HG03432 (cell line): ENCODE measurements around the gene ATE1.
"Not testable (repeated sequence)": the region's sequence is repeated elsewhere in the genome, so short reads cannot be mapped to it uniquely, and the experiment has no call there.

ENCODE experiments used
- ATAC-seq: cut with Tn5 transposase; IDR thresholded peaks from one replicate; pipeline ENCODE4 v1.9.1; 2021; ENCODE audit warnings: mild to moderate bottlenecking, moderate library complexity; ENCODE audit not compliant: unreplicated experiment

Gene ATE1

DNA sequence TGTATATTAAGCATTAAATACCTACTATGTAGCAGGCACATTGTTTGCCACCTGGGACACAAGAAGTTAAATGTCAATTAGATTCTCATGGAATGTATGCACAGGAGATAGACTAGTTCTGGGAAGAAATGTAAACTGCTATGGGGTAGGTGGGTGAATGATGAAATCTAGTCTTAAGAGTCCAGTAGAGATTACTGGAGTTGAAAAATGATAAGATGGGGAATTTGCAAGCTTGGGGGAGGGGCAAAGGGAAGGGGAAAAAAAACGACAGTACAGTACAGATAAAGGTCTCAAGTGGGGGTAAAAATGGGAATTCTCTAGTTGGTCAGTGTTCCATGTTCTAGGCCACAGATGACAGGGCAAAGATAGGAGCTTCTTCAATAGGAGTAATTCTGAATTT, 94.4 kb downstream of the ATE1 start:
- ATAC-seq, result no peak

DNA sequence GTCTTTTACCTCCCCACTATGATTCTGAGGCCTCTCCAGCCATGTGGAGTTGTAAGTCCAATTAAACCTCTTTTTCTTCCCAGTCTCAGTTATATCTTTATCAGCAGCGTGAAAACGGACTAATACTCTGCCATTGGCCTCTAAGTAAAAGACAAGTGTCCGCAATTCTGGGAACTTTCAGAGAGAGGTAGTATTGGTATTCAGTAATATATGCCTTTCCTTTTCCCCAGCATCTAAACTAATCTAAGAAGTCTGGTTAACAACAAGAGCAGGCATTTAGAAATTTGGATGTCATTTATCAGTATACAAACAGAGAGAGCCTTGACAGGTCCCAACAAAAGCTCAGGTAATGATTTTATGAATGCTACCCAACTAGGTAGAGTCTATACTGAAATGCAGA, 95.2 kb downstream of the ATE1 start:
- no peak for ATAC-seq

DNA sequence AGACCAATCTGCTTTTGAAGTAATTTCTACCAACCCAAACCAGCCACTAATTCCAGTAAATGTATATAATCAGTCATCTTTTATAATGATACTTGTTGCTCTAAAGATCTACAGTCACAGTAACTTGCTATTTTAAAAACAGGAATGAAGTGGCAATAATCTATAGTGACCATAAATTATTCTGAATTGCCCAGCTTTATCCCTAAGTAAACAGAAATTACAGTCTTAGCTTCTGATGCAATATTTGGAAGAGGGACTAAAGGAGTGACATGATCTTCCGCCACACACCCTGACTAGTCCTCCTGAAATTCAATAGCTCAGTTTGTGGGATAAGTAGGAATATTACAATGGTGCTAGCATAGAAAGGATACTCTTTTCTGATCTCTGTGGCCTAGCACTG, 96.1 kb downstream of the ATE1 start:
- ATAC-seq, result no peak

DNA sequence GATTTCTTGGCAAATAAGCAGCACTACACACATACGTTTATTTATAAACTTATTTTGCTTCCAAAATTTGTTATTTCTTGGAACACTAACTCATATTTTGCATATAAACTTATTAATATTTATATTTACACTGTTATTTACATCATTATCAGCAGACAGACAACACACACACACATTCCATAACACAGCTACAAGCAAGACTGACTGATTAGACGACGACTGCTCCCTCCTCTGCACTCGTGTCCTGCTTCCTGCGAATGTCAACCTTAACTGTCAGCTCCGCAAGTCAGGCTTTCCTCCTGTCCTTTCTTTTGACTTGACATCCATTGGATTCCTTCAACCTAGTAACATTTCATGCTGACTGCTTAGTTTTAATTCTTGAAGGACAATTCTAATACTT, 96.6 kb downstream of the ATE1 start:
- ATAC-seq, result no peak

DNA sequence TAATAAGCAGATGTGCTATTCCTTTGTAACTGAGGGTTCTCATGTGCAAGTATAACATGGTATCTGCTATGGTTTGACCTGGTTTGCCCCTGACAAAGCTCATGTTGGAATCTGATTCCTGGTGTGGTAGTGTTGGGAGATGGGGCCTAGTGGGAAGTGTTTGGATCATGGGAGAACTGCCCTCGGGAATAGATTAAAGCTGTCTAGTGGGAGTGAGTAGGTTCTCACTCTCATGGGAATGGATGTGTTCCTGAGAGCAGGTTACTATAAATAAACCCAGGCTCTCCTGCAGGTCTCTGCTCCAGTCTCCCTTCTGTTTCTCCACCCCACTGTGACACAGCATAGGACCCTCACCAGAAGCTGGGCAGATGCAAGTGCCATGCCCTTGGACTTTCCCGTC, 97.7 kb downstream of the ATE1 start:
- ATAC-seq, result no peak

DNA sequence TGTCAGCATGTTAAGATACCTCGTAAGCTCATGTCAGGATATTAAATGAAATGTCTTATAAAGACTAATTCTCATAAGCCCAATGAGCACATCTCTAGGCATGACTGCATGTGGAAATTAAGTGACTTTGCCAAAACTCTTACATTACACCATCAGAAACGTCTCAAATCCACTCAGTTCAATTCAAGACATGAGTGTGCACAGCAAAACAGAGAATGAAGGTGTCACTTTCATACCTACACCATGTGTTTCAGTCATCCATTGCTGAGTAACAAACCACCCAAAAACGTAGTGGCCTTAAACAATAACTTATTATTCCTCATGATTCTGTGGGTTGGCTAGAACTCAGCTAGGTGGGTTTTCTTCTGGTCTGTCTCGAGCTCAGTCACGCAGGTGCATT, 99.8 kb downstream of the ATE1 start:
- no peak for ATAC-seq

DNA sequence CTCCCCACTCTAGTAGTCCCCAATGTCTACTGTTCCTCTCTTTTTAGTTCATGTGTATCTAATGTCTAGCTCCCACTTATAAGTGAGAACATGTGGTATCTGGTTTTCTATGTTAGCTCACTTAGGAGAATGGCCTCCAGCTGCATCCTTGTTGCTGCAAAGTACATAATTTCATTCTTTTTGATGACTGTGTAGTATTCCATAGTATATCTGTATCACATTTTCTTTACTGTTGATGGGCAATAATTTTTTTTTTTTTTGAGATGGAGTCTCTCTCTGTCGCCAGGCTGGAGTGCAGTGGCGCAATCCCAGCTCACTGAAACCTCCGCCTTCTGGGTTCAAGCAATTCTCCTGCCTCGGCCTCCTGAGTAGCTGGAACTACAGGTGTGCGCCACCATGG, 101.1 kb downstream of the ATE1 start:
- ATAC-seq, result not testable (repeated sequence)

DNA sequence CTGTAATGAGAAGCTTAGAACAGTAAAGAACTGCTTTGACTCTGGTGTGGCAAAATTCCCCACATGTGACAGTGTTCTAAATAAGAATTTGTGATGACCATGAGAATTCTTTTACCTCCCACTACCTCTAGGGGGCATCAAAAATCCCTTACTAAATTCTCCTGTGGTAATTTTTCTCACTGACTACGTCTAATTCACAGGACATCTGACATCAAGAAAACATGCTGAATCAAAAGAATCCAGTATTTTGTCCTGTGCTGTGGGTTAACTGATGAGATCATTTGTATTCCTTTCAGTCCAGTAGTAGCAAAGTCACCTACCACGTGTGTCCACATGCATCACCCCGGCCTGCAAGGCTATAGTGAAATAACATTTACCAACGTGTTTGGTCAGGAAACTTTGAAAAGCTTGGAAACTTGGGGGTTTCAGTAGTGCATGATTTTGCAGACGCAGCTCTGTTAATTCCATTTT, 103.8 kb downstream of the ATE1 start:
- peak; percentile 58 for ATAC-seq

DNA sequence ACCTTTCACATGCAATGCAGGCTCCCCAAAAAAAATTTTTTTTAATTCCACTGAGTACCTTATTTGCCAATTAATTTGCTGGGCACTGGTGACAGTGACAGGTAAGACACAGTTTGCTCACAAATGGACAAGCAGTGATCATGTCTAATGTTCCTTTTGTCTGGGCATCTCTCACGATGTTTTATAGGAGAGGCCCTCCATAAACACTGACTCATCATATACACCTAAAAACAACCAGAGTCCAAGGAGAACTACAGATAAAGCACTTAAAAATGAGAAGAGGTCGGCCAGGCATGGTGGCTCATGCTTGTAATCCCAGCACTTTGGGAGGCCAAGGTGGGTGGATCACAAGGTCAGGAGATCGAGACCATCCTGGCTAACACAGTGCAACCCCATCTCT, 105.1 kb downstream of the ATE1 start:
- no peak for ATAC-seq

DNA sequence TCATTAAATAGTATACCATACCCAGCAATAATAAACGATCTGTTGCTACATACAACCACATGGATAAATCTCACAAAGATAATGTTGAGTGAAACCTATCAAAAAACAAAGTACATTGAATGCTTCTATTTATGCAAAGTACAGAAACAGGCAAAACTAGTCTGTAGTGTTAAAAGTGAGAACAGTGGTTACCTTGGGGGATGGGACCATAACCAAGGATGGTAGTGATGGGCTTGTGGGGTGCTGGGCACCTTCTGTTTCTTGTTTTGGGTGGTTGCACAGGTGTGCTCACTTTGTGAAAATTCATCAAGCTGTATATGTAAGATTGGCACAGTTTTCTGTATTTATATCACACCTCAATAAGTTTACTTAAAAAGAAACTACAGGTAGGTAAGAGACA, 105.7 kb downstream of the ATE1 start:
- no peak for ATAC-seq

DNA sequence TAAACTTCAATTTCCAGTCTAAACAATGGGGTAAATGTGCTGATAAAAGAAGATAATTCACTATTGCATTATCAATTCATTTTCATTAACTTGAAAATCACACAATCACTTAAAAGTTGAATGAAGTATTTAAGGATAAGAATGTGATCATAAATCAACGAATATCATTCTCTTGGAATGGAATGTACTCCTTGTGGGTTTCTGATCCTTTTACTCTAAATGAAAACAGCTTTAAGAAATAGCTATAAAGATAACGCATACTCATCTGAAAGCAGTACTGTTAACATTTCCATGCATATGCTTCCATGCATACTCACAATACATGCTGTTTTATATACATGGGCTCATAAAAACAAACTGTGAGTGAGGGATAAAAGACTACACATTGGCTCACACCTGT, 108.8 kb downstream of the ATE1 start:
- no peak for ATAC-seq

DNA sequence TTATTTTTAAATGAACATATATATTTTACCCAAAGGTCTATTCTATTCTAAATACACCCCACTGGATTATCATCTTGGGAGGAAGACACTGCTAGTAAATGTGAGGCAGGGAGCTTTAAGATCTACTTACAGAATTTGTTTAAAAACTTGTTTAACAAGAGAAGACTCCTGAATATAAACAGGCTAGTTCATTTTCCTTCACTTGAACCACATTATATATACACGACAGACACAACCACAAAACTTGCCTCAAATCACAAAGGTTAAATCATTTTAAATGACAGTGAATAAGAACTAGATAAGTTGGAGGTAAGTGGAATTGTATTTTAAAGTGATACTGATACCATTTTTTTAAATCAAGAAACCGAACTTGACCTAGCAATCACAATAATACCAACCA, 109.2 kb downstream of the ATE1 start:
- no peak for ATAC-seq

DNA sequence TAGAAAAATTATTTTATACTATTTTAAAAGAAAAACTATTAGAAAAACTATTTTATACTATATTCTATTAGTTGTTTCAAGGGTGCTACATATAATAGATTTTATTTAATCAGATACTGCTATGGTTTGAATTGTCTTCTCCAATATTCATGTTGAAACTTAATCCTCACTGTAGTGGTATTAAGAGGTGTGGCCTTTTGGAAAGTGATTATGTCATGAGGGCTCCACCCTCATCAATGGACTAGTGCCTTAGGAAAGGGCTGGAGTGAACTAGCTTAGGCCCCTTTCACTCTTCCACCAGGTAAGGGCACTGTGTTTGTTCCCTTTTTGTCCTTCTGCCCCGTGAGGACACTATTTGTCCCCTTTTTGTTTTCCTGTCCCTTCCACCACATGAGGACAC, 111.6 kb downstream of the ATE1 start:
- no peak for ATAC-seq

DNA sequence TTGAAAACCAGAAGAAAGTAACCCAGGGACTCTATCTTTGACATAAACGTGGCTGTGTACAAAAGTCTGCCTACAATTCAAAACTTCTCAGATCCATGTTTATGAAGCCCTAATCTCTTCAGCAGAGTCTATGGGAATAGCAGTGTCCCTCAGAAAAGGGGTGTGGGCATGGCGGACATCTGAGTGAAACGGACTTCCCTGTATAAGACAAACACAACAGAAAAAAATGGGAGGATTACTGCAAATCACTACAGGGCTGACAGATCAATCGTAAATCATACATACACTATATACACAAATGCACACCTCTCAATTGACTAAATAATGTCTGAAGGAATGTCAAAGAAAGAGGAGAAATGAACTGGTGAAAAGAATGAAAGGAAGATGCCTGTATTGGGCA, 114.0 kb downstream of the ATE1 start:
- ATAC-seq, result no peak

DNA sequence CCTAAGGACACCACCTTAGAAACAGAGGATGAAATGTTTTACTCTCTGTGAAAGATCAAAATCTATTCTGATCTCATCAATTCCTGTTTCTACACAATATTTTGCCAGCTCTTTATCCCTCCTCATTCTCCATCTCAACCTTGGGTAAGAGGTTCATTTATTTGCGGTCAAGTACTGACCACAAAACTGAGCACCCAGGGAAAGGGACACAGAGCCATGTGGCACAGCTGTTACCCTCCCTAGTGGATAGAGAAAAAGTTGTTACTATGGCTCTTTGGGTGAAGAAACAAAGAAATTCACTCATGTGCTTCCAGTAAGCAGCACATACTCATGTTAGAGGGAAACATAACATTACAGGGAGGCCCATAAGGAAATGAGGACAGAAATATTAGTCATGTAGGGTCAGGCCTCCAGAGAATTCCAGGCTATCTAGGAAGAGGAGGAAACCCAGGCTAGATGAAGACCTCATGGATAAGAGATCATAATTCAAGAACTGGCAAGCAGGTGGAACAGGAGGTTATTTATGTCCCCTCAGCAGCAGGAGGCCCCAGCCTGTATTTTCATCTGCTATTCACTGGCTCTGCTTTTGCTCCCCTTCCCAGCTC, 114.5 kb downstream of the ATE1 start:
- ATAC-seq, result no peak

DNA sequence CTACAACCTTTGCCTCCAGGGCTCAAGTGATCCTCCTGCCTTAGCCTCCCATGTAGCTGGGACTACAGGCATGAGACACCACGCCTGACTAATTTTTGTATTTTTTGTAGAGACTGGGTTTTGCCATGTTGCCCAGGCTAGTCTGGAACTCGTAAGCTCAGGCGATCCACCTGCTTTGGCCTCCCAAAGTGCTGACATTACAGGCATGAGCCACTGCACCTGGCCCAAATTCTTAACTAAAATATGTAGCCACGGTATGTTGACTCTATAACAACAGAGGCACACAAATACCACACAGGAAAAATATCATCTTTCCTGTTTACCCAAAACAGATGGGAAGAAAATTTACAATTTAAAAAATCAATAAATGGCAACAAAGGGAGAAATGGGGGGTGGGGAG, 115.8 kb downstream of the ATE1 start:
- ATAC-seq, result no peak

DNA sequence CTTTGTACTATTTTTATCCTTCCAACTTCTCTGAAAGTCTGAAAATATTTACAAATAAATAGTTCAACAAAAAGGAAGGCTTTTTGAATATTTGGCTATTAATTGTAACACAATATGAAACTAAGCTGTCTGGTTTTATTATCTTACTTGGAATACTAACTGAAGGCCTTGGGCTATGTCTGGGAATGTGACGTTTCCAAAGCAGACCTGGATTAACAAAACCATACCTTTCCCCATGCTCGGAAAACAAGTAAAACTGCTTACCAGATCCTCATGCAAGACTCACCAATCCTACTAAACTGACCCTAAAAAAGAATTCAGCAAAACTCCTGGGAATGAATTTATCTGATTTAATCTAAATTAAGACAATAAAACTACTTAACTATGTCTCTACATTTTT, 116.4 kb downstream of the ATE1 start:
- ATAC-seq, result no peak

DNA sequence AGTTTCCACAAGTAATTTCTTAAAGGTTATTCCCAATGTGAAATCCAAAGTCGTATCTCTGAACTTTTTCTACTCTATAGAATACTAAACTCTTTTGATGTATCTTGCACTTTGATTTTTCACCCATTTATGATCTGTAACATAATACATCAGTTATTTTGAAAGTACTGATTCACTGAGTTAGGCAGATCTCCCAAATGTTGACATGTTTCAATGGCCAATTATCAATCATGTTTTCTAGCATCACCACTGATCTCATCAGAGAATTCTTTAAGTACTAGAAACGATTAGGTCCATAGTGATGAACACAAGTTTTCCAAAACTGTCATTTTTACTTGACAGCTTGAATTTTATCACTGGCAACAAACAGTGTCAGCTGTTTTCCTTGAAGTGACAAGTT, 119.0 kb downstream of the ATE1 start:
- no peak for ATAC-seq

DNA sequence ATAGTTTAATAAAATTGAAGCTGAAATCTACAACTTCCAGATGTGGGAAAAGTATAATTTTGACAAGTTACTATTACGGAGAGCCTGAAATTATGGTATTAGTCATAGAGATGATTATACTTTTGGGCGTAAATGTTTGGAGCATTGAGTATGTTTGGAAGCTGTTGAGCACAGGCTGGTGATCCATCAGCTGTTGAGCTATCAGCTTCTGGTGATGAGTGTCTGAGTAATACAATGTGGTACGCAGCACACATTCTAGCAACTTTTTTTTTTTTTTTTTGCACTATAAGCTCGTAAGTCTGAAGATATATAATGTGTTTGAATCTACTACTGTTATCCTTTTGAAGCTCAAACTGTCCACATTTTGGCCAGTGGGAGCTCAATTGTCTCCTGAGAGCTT, 123.4 kb downstream of the ATE1 start:
- ATAC-seq, result no peak

DNA sequence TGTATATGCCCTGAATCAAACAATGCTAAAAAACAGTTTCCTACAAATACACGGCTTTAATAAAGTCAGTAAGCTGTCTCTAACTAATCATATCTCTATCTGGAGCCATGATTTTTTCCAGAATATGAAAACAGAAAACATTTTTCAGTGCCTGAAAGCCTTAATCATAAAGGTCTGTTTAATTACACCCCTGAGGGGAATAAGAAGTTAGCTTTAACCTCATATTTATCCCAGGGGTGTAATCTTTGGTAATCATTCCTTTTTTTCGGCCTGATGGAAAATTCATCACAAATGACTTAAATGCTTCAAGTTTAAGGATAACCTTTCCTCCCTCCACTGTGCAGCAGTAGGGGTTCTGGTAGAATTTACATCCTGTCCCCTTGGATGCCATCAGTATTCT, 124.2 kb downstream of the ATE1 start:
- ATAC-seq, result no peak

DNA sequence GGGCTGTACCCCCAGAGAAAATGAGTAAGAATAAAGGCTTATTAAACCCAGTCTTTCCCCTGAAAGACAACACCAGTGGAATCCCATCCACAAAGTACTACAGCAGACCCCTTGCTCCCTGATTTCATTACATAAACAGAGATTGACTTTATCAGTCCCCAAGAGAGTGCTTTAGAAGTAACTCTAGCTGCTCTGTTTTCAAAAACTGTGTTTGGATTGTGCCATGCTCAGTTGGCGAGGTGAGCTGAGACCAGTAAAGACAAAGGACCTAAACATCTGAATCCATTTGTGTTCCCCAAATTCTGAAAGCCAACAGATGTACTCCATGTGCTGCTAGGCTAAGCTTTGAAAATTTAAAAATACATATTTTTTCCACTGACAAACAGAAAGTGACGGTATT, 127.0 kb downstream of the ATE1 start:
- no peak for ATAC-seq

DNA sequence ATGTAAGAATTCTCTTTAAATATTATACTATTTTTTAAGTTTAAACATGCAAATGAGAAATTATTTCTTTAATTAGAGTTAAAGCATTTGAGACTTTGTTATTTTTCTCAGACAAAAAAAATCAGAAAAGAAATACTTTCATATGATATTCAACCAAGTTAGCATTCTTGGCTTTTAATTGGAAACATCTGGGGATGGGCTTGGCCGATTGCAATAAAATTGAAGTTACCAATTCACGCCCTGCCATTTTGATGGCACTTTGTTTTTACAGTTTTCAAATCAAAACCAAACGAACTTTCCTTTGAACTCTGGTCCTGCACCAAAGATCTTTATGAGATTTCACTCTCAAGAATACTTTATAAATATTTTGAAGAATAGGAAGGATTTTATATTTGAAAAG, 127.7 kb downstream of the ATE1 start:
- ATAC-seq, result no peak

DNA sequence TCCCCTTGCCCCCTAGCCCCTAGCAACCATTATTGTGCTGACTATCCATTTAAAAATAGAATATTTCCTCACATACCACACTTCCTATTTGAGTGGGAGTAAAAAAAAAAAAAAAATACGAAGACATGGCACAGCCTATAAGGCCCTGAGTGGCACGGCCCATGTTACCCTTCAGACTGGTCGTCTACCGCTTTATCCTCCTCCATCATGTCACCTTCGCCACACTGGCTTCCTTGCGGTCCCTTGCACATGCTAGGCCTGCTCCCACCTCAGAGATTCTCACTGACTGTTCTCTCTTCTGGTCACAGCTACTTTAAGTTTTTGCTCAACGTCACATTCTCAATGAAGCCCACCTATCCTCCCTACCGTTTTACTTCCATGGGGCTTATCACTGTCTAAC, 130.3 kb downstream of the ATE1 start:
- ATAC-seq, result no peak

DNA sequence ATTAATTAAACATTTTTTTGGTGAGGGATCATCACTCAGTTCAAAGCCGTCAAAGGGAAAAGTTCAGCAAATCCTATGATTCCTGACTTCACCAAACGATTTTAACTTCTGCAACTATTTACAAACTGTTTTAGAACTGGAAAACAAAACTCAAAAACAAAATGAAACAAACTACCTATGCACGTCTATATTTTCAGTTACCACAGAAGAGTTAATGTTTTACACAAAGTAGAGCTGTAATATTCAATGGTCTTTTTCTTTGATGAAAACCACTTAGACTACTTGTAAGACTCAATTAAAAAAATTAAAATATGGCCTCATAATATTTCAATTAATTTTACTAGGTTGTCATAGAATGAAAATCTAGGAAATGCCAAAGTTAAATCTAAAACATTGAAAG, 131.5 kb downstream of the ATE1 start:
- no peak for ATAC-seq
